ENCODE results near the gene CHST8.
"Not testable (repeated sequence)": the region's sequence is repeated elsewhere in the genome, so short reads cannot be mapped to it uniquely, and the experiment has no call there.

The CHST8 gene

DNA sequence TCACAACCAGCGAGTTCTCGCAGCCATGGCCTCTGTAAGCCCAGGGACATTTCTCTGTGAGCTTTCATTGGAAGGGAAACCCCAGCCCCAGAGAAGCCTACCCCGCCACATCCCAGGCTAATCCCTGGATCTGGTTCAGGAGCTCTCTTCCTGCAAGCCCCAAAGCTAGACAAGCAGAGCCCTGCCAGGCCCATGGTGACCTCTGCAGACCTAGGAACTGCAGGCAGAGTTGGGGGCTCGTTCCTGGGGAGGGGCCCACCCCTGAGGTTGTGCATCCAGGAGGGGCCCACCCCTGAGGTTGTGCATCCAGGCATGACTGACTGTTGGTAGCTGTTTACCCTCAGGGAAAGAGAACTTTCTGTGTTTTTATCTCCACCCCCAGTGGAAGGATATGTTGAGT lies 196.7 kb downstream of the CHST8 start:
- DNase-seq, result no peak

DNA sequence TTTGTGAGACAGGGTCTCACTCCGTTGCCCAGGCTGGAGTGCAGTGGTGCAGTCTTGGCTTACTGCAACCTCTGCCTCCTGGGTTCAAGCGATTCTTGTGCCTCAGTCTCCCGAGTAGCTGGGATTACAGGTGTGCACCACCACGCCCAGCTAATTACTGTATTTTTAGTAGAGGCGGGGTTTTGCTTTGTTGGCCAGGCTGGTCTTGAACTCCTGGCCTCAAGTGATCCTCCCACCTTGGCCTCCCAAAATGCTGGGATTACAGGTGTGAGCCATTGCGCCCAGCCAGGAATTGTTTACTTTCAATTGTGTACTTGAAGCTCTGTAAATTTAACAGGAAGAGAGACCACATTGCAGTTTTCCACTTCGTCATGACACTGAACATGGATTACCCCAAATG lies 197.3 kb downstream of the CHST8 start:
- DNase-seq, result not testable (repeated sequence)

DNA sequence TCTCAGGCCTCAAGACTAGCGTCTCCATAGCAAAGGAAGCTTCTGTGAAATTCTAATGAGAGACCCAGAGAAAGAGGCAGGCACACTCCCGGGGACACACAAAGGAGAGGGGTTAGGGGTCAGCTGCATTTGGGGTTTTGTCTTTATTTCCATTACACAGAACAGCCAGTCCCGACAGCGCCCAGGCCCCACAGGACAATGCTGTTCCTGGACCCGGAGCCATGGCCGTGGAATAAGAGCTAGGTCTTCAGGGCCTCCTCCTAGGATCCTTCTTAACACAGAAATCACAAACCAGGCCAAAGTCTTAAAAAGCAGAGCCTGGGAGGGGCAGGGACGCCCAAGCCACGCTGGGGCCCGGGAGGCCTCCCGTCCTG lies 197.7 kb downstream of the CHST8 start:
- no peak for DNase-seq

DNA sequence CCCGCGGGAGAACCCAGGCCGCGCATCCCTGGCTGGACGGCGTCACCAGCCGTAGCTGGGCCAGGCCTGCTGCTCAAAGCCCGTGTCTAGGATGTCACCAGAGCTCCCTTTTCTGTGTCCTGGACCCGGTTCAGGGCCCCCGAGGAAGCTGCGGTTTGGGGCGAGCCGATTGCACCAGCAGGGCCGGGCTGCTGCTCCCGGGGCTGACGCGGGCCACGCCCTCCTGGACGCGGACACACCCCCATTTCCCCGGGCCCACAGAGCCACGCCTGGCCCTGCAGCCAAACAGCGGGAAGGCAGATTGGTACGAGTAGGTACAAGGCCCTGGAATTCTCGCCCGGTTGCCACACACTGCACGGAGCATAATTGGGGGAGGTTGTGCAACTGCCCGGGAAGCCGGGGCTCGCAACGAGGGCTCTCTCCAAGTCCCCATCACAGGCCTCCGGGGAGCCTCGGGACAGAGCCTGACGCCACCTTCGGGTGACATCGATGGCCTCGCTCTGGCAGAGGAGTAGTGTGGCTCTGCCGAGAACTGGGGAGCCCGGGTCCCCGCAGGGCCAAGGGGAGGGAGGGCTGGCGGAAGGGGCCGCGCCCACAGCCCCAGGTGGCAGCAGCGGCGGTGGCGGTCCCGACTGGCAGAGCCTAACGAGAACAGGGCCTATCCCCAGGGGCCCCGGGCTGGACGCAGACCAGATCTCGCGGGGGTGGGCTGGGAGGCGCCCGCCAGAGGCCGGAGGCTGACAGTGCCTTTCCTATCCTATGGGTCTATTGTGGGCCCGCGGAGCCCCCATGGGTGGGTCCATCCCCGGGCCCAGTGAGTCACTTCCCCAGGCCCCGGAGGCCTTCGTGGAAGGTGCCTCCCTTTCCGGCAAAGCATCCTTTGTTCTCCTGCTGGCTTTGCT lies 198.4 kb downstream of the CHST8 start:
- DNase-seq, result no peak

DNA sequence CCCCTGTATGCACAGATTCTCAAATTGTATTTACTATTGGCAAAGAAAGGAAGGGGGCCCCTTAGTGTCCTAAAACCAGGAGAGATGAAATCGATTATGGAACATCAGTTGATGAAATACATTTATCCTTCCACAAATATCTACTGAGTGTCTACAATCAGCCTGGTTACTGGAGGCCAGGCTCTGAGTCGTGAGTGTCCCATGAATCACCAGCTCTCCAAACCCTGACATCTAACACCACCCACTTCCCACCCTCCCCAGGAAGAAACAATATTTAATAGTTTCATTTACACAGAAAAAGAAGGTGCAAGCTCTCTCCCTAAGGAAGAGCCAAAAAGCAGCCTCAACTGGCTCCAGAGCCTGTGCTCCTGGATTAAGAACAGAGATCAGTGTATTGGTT lies 200.1 kb downstream of the CHST8 start:
- no peak for DNase-seq

All from activated gamma-delta T cell (primary cell).